Activated T-cell treated with anti-CD3 and anti-CD28 coated beads, Interleukin-2, amount 50 U/mL, for 24 hours (primary cell): ENCODE data around the gene TIMM21.

Experiments used
- DNase-seq: peaks from one replicate; pipeline ENCODE4 v3.0.0-alpha.2; 2020
- H3K27ac Mint-ChIP-seq: 2 replicates; pipeline ENCODE4 v1.8.0; 2020; ENCODE audit warnings: mild to moderate bottlenecking, mixed read lengths
- H3K27me3 Mint-ChIP-seq: 2 replicates; pipeline ENCODE4 v1.8.0; 2020; ENCODE audit warnings: mixed read lengths
- H3K36me3 Mint-ChIP-seq: 2 replicates; pipeline ENCODE4 v1.8.0; 2020; ENCODE audit warnings: low read depth, mixed read lengths
- H3K4me1 Mint-ChIP-seq: 2 replicates; pipeline ENCODE4 v1.8.0; 2020; ENCODE audit warnings: low read depth, mixed read lengths
- H3K4me3 Mint-ChIP-seq: 2 replicates; pipeline ENCODE4 v1.8.0; 2020; ENCODE audit warnings: mild to moderate bottlenecking, moderate library complexity, mixed read lengths
- H3K9me3 Mint-ChIP-seq: 2 replicates; pipeline ENCODE4 v1.8.0; 2020; ENCODE audit warnings: mixed read lengths

Gene TIMM21

GRCh38 chr18:74155276-74155675 lies 7.0 kb downstream of the TIMM21 start:
- Mint-ChIP-seq H3K36me3 (peaks cover 90% of the 10 kb centered on the region), H3K4me3 (no peak overlapping the region), H3K4me1 (peaks cover 36% of the 10 kb centered on the region), H3K9me3 (no peaks in the 10 kb centered on the region), H3K27ac (peak overlapping the region; percentile 48), H3K27me3 (no peaks in the 10 kb centered on the region)
- DNase-seq = no peak

- Mint-ChIP-seq H3K27ac (no peak overlapping the region), H3K9me3 (no peaks in the 10 kb centered on the region), H3K4me3 (no peak overlapping the region), H3K36me3 (peaks cover 53% of the 10 kb centered on the region), H3K27me3 (no peaks in the 10 kb centered on the region), H3K4me1 (peaks cover 5% of the 10 kb centered on the region)
- DNase-seq = no peak
Measured at GRCh38 chr18:74163019-74163660, 14.8 kb downstream of the TIMM21 start.

- H3K4me1 Mint-ChIP-seq = peaks cover 5% of the 10 kb centered on the region
- no peak overlapping the region for H3K27ac Mint-ChIP-seq
- no peak overlapping the region for H3K4me3 Mint-ChIP-seq
- no peaks in the 10 kb centered on the region for H3K27me3 Mint-ChIP-seq
- no peak for DNase-seq
- H3K36me3 Mint-ChIP-seq = peaks cover 20% of the 10 kb centered on the region
- no peaks in the 10 kb centered on the region for H3K9me3 Mint-ChIP-seq
Measured at GRCh38 chr18:74166386-74166785, 18.1 kb downstream of the TIMM21 start.

- DNase-seq = no peak
- Mint-ChIP-seq H3K27ac (no peak overlapping the region), H3K9me3 (no peaks in the 10 kb centered on the region), H3K27me3 (peaks cover 26% of the 10 kb centered on the region), H3K4me1 (peaks cover 5% of the 10 kb centered on the region), H3K4me3 (no peak overlapping the region), H3K36me3 (no peaks in the 10 kb centered on the region)
Measured at GRCh38 chr18:74171910-74172606, 23.7 kb downstream of the TIMM21 start.

- Mint-ChIP-seq H3K4me1 (peaks cover 5% of the 10 kb centered on the region), H3K9me3 (no peaks in the 10 kb centered on the region), H3K27ac (no peak overlapping the region), H3K27me3 (peaks cover 26% of the 10 kb centered on the region), H3K4me3 (no peak overlapping the region), H3K36me3 (no peaks in the 10 kb centered on the region)
- DNase-seq = no peak
Measured at GRCh38 chr18:74172697-74173433, 24.5 kb downstream of the TIMM21 start.

- Mint-ChIP-seq H3K36me3 (no peaks in the 10 kb centered on the region), H3K4me1 (peaks cover 5% of the 10 kb centered on the region), H3K4me3 (no peak overlapping the region), H3K27ac (no peak overlapping the region), H3K9me3 (no peaks in the 10 kb centered on the region), H3K27me3 (peaks cover 28% of the 10 kb centered on the region)
- no peak for DNase-seq
Measured at GRCh38 chr18:74173434-74173750, 25.1 kb downstream of the TIMM21 start.

- DNase-seq = no peak
- Mint-ChIP-seq H3K4me1 (peaks cover 5% of the 10 kb centered on the region), H3K4me3 (no peak overlapping the region), H3K36me3 (no peaks in the 10 kb centered on the region), H3K9me3 (no peaks in the 10 kb centered on the region), H3K27me3 (peaks cover 28% of the 10 kb centered on the region), H3K27ac (no peak overlapping the region)
Measured at GRCh38 chr18:74175658-74176057, 27.3 kb downstream of the TIMM21 start.

GRCh38 chr18:74178884-74179283 lies 30.6 kb downstream of the TIMM21 start:
- Mint-ChIP-seq H3K9me3 (no peaks in the 10 kb centered on the region), H3K4me1 (no peaks in the 10 kb centered on the region), H3K36me3 (no peaks in the 10 kb centered on the region), H3K4me3 (no peak overlapping the region), H3K27me3 (peaks cover 21% of the 10 kb centered on the region), H3K27ac (no peak overlapping the region)
- DNase-seq = no peak

GRCh38 chr18:74179623-74180199 lies 31.4 kb downstream of the TIMM21 start:
- Mint-ChIP-seq H3K9me3 (no peaks in the 10 kb centered on the region), H3K4me1 (no peaks in the 10 kb centered on the region), H3K27me3 (peaks cover 21% of the 10 kb centered on the region), H3K27ac (no peak overlapping the region), H3K4me3 (no peak overlapping the region), H3K36me3 (no peaks in the 10 kb centered on the region)
- no peak for DNase-seq

GRCh38 chr18:74182335-74182734 lies 34.0 kb downstream of the TIMM21 start:
- no peaks in the 10 kb centered on the region for H3K9me3 Mint-ChIP-seq
- no peaks in the 10 kb centered on the region for H3K4me1 Mint-ChIP-seq
- DNase-seq = no peak
- no peak overlapping the region for H3K27ac Mint-ChIP-seq
- peaks cover 16% of the 10 kb centered on the region for H3K27me3 Mint-ChIP-seq
- no peak overlapping the region for H3K4me3 Mint-ChIP-seq
- no peaks in the 10 kb centered on the region for H3K36me3 Mint-ChIP-seq

- H3K9me3 Mint-ChIP-seq = no peaks in the 10 kb centered on the region
- H3K4me1 Mint-ChIP-seq = no peaks in the 10 kb centered on the region
- H3K27me3 Mint-ChIP-seq = peaks cover 15% of the 10 kb centered on the region
- no peaks in the 10 kb centered on the region for H3K36me3 Mint-ChIP-seq
- no peak overlapping the region for H3K4me3 Mint-ChIP-seq
- DNase-seq = no peak
- H3K27ac Mint-ChIP-seq = no peak overlapping the region
Measured at GRCh38 chr18:74183130-74183529, 34.8 kb downstream of the TIMM21 start.

GRCh38 chr18:74184875-74185274 lies 36.6 kb downstream of the TIMM21 start:
- Mint-ChIP-seq H3K9me3 (no peaks in the 10 kb centered on the region), H3K4me3 (no peak overlapping the region), H3K27ac (no peak overlapping the region), H3K4me1 (no peaks in the 10 kb centered on the region), H3K36me3 (no peaks in the 10 kb centered on the region), H3K27me3 (peaks cover 20% of the 10 kb centered on the region)
- no peak for DNase-seq

GRCh38 chr18:74185860-74186259 lies 37.5 kb downstream of the TIMM21 start:
- Mint-ChIP-seq H3K4me1 (no peaks in the 10 kb centered on the region), H3K27me3 (peaks cover 20% of the 10 kb centered on the region), H3K4me3 (no peak overlapping the region), H3K27ac (no peak overlapping the region), H3K36me3 (no peaks in the 10 kb centered on the region), H3K9me3 (no peaks in the 10 kb centered on the region)
- DNase-seq = no peak

GRCh38 chr18:74186661-74187060 lies 38.3 kb downstream of the TIMM21 start:
- Mint-ChIP-seq H3K4me1 (no peaks in the 10 kb centered on the region), H3K27ac (no peak overlapping the region), H3K36me3 (no peaks in the 10 kb centered on the region), H3K27me3 (peaks cover 24% of the 10 kb centered on the region), H3K4me3 (no peak overlapping the region), H3K9me3 (no peaks in the 10 kb centered on the region)
- DNase-seq = no peak

GRCh38 chr18:74190086-74190485 lies 41.8 kb downstream of the TIMM21 start:
- no peaks in the 10 kb centered on the region for H3K36me3 Mint-ChIP-seq
- no peaks in the 10 kb centered on the region for H3K9me3 Mint-ChIP-seq
- DNase-seq = no peak
- no peak overlapping the region for H3K4me3 Mint-ChIP-seq
- no peaks in the 10 kb centered on the region for H3K4me1 Mint-ChIP-seq
- peaks cover 25% of the 10 kb centered on the region for H3K27me3 Mint-ChIP-seq
- H3K27ac Mint-ChIP-seq = no peak overlapping the region
